HG02970 (cell line): Measurements from ENCODE around the gene SLC39A7.

Experiments used
- ATAC-seq: cut with Tn5 transposase; IDR thresholded peaks from one replicate; pipeline ENCODE4 v1.9.1; 2021; ENCODE audit warnings: mild to moderate bottlenecking, moderate library complexity, moderate number of reproducible peaks; ENCODE audit not compliant: unreplicated experiment, low FRiP score

SLC39A7 gene, protein sequence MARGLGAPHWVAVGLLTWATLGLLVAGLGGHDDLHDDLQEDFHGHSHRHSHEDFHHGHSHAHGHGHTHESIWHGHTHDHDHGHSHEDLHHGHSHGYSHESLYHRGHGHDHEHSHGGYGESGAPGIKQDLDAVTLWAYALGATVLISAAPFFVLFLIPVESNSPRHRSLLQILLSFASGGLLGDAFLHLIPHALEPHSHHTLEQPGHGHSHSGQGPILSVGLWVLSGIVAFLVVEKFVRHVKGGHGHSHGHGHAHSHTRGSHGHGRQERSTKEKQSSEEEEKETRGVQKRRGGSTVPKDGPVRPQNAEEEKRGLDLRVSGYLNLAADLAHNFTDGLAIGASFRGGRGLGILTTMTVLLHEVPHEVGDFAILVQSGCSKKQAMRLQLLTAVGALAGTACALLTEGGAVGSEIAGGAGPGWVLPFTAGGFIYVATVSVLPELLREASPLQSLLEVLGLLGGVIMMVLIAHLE

DNA sequence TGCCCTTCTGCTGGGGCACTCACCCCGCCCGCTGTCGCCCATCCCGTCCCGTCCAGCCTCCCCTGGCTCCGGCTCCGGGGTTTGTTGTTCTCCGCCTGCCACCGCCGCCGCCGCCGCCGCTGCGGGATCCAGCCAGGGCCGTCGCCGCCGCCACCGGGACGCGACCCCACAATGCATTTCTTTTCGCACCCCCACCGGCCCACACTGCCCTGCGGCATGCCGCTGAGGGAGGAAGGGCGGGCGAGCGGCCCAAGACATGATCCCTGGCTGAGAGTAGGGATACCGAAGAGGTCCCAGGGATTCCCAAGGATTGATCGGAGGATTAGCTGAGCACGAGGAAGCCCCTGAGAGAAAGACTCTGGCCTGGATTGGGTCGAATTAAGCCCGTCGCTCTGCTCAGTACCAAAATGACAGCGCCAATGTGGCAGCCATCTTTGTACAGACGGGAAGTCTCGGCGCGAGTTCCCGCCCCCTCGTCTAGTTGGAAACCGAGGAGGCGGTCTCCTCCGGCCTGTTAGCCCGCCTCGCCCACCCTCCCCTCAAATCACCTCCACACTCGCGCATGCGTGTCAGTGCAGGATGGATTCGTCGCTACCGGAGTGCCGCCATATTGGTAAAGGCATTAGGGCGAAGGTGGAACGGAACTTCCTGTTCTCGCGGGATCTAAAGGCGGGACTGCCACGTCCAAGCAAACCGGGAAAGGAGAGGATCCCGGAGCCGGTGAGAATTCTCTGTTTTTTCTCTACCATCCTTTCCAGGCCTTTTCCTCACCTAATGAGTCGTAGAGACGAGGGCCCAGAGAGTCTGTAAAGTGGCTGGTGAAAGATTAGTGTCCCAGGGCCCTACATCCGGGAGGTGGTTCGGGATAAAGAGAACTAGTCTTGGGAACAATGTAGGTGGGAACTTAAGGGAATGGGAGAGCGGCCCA lies at the start of gene SLC39A7, which contains the start of gene RXRB:
TSS of gene SLC39A7 (plus strand) at position 649 of the 928 bp plus-strand sequence. CDS start 379 bp downstream, outside the sequence.
TSS of gene RXRB (minus strand) at position 447 of the 928 bp plus-strand sequence. CDS start at position 258, 189 bp downstream.
- ATAC-seq = peak; percentile 57

DNA sequence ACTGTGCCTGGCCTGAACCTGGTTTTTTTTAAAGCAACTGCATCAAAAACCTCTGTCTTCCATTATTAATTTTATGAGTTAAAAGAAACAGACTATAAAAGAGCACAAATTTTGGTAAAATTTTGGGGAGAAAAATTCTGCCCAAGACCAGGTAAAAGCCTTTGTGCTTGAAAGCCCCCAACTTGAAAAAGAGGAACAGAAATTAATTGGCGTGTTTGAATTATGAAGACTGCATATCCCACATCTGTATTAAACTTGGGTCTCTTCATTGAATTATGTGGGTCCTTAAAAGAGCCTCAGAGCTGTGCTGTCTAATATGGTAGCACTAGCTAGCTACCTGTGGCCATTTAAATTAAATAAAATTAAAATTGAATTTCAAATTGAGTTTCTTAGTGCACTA lies 49.6 kb upstream of the SLC39A7 start:
- no peak for ATAC-seq

DNA sequence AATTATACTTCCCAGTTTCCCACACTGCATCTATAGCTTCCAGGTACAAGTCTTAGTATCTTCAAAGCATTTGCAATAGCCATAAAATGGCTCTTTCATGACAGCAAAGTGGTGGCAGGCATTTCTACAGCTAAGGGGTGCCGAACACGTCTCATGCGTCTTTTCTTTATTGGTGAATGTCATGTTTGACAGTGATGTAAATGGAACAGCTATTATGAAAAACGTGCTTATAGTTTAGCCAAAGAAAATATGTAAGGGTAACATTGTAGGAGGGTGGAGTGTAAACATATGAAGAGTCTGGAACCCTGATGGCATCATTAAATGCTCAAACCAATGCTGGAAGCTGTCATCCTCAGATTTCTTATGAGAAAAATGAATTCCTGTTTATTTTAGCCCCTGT lies 46.3 kb upstream of the SLC39A7 start:
- no peak for ATAC-seq

DNA sequence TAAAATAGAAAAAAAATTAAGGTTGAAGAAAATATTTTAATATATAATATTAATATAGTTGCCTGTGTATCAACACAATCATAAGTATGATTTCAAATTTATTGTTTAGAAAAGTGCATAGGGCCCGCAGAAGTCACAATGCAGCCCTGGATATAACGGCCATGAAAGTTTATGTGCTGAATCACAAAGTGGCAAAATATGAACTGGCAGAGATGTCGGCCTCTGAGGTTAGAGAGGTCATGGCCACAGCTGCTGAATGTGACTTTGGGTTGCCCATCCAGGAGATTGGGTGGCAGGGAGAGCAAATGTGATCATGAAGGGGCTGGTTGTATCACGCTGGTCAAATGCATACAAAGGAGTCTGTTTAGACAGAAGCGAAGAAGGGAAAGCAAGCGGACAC lies 44.1 kb upstream of the SLC39A7 start:
- no peak for ATAC-seq

DNA sequence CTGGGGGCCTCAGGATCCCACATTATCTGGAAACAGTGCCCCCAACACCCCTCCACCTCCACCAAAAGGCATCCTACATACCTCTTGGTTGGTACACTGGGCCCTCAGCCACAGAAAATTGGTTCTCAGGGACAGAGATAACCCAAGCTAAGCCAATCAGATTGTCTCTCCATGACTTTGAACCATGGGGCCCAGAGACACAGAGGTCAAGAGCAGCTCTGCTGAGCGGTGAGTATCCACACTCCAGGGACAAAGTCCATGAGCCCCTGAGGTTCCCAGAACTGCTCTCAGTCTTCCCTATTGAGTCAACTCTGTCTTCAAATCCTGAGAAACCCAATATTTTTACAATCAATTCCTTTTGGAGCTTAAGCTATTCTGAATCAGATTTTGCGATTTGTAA lies 43.7 kb upstream of the SLC39A7 start:
- ATAC-seq = no peak

DNA sequence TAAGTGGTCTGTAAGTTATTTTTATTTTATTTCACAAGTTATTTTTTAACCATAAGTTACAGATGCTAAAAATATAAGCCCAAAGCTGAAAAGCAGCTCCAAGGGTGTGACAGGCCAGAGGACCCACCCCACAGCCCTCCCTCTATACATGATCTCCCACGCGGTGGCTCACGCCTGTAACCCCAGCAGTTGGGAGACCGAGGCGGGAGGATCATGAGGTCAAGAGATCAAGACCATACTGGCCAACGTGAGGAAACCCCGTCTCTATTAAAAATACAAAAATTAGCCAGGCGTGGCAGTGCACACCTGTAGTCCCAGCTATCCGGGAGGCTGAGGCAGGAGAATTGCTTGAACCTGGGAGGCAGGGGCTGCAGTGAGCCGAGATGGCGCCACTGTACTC lies 40.6 kb upstream of the SLC39A7 start:
- ATAC-seq = no peak

DNA sequence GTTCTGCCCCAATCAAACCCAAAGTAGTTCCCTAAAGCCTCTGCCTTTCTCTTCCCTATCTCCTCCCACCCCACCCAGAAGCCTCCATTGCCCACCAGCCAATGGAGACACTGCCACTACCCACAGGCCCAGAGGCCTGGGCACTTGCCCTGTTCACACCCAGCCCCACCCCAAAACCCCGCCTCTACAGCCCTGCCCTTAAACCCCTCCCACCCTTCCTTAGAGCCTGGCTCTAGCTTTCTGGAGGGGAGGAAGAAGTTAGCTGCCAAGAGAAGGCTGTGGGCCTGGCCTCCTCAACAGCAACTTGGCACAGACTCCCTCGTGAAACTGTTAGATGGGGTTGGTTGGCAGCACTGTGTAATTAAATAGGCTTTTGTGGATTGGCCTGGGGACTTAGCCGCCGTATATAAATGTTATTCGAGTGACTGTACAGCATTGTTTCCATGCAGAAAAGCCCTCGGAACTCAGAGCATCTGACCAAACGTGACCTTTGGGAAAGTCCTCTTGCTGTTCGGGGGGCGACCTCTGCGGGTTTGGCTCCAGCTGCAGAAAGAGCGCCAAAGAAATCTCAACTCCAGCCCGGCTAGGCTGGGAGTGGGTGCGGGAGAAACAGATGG lies 39.8 kb upstream of the SLC39A7 start:
- ATAC-seq = no peak

DNA sequence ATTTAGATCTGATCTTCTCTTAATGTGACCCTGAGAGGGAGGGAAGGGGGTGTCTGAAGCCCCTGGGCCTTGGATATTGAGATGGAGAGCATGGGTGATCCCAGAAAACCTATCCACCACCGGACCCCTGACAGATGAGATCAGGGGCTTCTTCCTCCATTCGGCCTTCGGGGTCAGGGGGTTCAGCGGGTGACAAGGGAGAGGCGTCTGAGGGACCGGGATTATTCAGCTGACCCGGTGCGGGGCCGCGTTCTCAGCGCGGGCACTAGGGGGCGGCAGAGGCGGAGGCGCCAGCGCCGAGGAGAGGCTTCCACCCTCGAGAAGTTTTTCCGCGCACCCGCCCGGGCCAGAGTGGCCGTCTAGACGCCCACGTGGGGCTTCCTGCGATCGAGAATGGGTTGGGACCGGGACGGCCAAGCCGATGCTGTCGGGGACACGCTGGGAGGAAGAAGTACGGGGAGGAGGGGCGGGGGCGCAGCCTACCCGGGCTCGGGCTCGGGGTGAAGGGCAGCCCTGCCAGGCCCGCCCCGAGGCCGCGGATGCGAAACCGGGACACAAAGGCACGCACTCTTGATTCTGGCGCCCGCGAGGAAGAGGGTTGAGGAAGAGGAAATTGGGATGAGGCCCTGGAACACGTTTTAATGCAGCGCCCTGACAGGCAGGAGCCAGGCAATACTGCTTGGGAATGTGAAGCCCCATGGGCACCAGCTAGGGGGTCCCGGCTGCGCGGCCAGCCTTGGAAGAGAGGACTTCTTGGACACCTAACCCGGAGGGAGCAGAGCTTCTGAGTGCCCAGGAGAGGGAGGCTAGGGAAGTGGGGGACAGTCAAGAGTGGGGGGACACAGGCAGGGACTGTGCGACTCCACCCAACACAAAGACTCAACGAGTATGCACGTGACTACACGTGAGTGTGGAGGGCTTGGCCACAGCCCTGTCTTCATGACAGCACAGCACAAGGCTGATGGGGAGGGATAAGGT lies 39.0 kb upstream of the SLC39A7 start:
- no peak for ATAC-seq

DNA sequence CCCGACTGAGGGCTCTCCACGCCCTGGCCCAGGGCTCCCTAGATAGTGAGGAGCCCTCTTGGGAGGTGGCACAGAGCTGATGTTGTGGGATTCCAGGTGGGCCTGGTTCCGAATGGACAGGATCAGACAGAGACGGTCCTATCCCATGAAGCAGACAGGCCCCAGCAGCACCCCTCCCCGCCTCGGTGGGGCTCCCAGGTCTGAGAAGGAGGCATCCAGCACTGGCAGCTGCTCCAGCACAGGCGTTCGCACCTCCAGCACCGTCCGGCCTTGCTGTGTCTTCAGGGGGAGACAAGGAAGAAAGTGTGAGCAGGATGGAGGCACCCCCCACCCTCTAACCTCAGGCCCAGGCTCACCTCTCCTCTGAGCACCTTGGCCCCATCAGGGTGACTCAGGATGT lies 37.1 kb upstream of the SLC39A7 start:
- no peak for ATAC-seq

DNA sequence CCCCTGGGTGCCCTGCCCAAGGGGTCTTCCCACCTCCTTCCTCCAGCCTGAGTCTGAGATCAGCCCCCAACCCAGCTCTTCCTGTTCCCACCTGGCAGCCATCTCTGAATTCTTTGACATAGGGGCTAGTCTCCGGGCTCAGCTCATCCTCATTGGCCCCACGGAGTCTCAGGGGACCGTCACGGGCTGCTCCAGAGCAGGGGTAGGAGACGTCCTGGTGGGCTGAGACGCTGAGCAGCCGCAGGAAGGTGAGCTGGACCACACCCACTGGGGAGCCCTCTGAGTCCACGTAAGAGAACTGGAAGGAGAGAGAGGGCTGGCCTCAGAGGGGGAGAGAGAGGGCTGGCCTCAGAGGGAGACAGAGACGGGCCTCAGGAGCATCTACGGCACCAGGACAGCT lies 36.5 kb upstream of the SLC39A7 start:
- ATAC-seq = no peak

DNA sequence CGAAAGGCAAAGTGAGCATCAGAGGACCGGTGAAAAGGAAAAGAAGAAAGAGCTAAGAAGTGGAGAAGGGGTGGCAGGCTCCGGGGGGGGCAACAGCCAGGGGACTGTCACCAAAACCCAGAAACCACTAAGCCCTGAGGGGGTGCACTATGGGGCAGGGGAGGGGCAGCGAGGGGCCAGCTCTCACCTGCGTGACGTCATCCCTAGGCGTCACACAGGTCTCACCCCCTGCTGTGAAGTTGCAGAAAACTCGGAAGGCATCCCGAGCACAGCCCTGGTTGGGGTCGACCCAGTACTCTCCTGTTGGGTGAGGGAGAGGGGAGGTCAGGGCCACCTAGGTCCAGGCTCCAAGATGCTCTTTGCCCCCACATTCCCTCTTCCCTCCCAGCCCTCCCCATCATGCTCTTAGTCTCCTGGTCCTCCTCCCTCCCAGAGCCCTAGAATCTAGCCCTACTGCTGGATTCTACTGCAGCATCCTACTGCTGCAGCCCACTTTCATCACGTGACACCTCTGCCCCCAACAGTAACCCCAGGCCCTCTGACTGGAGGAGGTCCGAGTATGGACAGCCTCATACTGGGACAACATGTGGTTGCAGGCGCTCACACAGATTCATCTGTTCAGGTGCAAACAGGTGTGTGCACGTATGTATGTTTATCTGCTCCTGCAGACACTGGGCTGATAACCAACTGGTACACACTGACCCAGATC lies 35.8 kb upstream of the SLC39A7 start:
- no peak for ATAC-seq

DNA sequence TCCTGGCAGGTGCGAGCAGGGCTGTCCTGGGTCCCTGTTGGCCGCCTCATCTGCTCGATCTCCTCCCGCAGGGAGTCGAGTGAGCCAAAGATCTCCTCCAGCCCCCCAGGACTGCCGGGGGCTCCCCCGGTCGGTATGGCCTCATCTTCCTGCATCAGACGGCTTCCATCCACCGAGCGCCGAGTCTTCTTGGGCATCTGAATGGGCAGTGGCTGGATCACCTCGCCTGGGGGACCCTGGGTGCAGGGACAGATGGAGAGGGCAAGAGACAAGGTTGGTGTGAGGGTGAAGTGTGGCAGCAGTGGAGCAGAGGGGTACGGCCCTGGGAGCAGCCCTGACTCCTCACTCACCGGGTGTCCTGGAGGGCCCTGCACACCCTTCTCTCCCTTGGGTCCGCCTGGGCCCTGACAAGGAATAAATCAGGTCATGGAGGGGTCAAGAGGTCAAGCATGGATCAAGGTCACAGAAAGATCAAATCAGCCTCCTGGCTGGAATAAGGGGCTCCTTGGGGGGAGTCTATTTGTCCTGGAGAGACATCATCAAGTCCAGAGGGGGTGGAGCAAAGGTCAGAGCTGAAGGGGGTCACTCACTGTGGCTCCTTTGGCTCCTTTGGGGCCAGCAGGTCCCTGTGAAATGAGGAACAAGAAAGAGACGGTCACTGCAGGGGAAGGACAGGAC lies 34.9 kb upstream of the SLC39A7 start:
- ATAC-seq = no peak

DNA sequence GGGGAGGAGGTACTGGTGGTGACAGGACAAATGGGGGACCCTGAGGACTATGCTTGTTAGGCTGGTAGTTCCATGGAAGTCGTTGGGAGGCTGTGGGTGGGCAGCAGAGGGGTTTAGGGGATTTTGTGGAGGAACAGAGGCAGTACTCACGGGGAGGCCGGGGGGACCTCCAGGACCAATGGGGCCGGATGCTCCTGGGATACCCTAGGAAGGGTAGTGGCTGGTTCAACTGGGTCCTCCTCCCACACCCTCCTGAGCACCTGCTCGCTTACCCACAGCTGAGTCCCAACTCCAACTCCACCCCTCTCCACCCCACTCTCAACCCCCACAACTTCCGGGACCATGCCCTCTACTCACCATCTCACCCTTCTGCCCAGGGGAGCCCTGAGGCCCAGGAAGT lies 34.3 kb upstream of the SLC39A7 start:
- no peak for ATAC-seq

DNA sequence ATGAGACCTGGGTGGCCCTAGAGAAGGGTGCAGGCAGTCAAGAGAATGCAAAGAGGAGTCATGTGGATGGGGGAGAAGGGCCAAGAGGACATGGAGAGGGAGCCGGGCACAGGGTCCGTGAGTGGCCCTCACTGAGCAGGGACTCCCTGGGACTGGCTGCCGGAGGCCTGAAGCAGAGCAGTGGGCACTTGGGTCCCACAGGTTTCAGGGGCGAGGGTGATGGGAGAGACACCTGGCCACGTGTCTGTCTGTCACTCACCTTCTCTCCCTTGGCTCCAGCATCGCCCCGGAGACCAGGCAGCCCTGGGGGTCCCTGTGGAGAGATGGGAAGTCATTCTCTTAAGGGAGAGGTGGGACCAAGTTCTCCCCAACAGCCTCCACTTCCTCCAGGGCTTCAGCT lies 33.9 kb upstream of the SLC39A7 start:
- no peak for ATAC-seq

DNA sequence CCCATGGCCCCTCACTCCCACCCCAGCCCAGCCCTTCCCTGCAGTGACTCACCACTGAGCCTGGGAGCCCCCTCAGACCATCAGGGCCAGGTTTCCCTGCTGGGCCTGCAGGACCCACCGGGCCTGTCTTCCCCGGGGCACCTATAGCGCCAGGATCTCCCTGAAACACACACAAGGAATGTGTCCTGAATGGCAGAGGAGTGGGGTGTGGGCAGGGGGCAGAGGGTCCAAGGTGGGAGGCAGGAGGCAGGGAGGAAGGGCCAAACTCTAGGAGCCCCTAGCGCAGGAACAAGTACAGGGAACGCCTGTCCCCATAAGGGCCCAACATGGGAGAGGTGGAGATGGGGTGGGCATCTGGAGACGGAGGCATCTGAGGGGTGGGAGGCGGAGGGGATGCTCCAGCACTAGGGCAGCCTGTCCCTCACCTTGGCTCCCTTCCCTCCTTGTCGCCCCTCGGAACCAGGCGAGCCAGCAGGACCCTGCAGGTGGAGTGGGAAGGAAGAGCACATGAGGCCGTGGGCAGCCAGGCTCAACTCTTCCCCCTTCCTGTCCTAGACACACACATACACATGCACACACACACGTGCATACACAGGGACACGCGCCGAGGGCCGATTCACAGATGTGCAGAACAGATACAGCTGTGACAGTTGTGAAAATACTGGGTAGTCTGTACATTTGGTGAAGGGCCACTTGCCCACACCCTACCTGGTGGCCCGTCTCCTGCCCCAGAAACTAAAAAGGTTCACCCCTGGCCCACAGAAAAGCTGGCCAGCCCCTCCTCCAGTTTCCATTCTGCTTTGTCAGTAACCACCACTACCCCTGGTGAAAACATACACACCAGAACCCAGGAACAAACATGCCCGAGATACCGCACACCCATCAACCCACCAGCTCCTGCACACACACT lies 33.0 kb upstream of the SLC39A7 start:
- no peak for ATAC-seq

DNA sequence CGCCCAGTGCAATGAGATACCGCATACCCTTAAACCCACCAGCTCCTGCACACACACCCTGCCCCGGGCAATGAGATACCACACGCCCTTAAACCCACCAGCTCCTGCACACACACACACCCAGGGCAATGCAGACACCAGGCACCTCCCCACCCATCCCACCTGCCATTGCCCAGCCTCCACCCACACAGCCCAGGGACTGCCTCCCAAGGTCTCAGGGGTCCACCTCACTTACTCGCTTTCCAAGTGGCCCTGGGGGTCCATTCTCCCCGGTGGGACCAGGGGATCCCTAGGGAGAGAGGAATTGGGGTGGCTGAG lies 32.4 kb upstream of the SLC39A7 start:
- no peak for ATAC-seq

DNA sequence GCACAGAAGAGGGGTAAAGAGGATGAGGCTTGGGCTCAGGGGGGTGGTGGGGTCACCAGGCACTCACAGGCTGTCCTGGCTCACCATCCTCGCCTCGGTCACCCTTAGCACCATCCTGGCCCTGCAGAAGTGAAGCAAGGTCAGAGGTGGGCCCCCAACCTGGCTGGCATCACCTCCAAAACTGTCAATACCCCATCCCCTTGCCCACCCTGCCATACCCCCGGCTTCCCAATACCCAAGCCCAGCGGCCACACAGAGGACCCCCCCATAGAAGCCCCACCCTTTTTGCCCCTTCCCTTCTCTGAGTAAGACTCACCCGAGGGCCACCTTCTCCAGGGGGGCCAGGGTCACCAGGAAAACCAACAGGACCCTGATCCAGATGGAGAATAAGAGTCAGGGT lies 32.0 kb upstream of the SLC39A7 start:
- ATAC-seq = no peak
